Keratinocyte (primary cell): ENCODE results near the gene RBM39. TPM values are rescaled to one million over a fixed set of nuclear protein-coding genes. Genes with fewer than 3 reads are reported as not detected.
A peak's percentile ranks its signal among the peaks of the same experiment; 100 is the strongest.

ENCODE experiments used
- DNase-seq: peaks from one replicate; pipeline ENCODE4 v3.0.0-alpha.2; 2011; ENCODE audit warnings: low read depth, missing footprints, low spot score
- FAIRE-seq: peaks from 2 replicates; lab custom pipeline; 2011; peaks lifted over from hg19 to GRCh38; lab: Jason Lieb, UNC
- H2AFZ ChIP-seq: 2 replicates; pipeline ENCODE4 v1.6.0; 2012; ENCODE audit warnings: low read length, control low read depth, inconsistent platforms; ENCODE audit not compliant: control insufficient read depth
- H3K27ac ChIP-seq: 2 replicates; pipeline ENCODE4 v1.5.1; 2011; ENCODE audit warnings: low read length; ENCODE audit not compliant: control insufficient read depth, insufficient read depth
- H3K27me3 ChIP-seq: 3 replicates; pipeline ENCODE4 v1.6.0; 2011; ENCODE audit warnings: low read length; ENCODE audit not compliant: control insufficient read depth, insufficient read depth; ENCODE audit errors: extremely low read depth
- H3K36me3 ChIP-seq, 2 experiments: 2 replicates in 1 of 2; 3 replicates in 1 of 2; pipeline ENCODE4 v1.5.1; 2011; ENCODE audit warnings: low read length in 2 of 2, mild to moderate bottlenecking in 1 of 2; ENCODE audit not compliant: control insufficient read depth in 2 of 2, insufficient read depth in 2 of 2; ENCODE audit errors: extremely low read depth in 1 of 2
- H3K4me1 ChIP-seq: 3 replicates; pipeline ENCODE4 v1.5.1; 2011; ENCODE audit warnings: low read length; ENCODE audit not compliant: control insufficient read depth, insufficient read depth; ENCODE audit errors: extremely low read depth
- H3K4me2 ChIP-seq: 3 replicates; pipeline ENCODE4 v1.6.0; 2011; ENCODE audit warnings: low read depth, low read length; ENCODE audit not compliant: control insufficient read depth, insufficient read depth; ENCODE audit errors: extremely low read depth
- H3K4me3 ChIP-seq, 3 experiments: fragments of 200-600 bp in 1 of 3; sonication (generic) in 1 of 3; 2 replicates in 2 of 3; 3 replicates in 1 of 3; pipeline ENCODE4 v1.5.1; 2011 to 2016; ENCODE audit warnings: low read length in 3 of 3, mild to moderate bottlenecking in 3 of 3, control low read depth in 2 of 3, inconsistent platforms in 1 of 3, low read depth in 1 of 3, mixed read lengths in 1 of 3, mixed run types in 1 of 3, moderate library complexity in 1 of 3; ENCODE audit not compliant: control insufficient read depth in 2 of 3, insufficient read depth in 2 of 3; ENCODE audit errors: extremely low read depth in 1 of 3
- H3K79me2 ChIP-seq: 2 replicates; pipeline ENCODE4 v1.6.0; 2012; ENCODE audit warnings: low read length; ENCODE audit not compliant: control insufficient read depth, insufficient read depth
- H3K9ac ChIP-seq: 3 replicates; pipeline ENCODE4 v1.6.0; 2011; ENCODE audit warnings: low read length; ENCODE audit not compliant: control insufficient read depth, insufficient read depth; ENCODE audit errors: extremely low read depth
- H3K9me1 ChIP-seq: 3 replicates; pipeline ENCODE4 v1.6.0; 2011; ENCODE audit warnings: low read length; ENCODE audit not compliant: control insufficient read depth, insufficient read depth; ENCODE audit errors: extremely low read depth
- H3K9me3 ChIP-seq: 2 replicates; pipeline ENCODE4 v1.5.1; 2012; ENCODE audit warnings: low read depth, low read length; ENCODE audit not compliant: control insufficient read depth
- H4K20me1 ChIP-seq: 3 replicates; pipeline ENCODE4 v1.6.0; 2011; ENCODE audit warnings: low read length; ENCODE audit not compliant: control insufficient read depth, insufficient read depth; ENCODE audit errors: extremely low read depth
- EZH2 ChIP-seq: IDR thresholded peaks from one replicate; pipeline ENCODE4 v1.6.1; 2012; ENCODE audit warnings: inconsistent platforms, mild to moderate bottlenecking, low read length, moderate library complexity
- dilution Hi-C: fragments of 300-500 bp; cut with MboI; formaldehyde crosslinking; loops from one replicate; pipeline ENCODE4 v1.7.0; 2020; ENCODE audit warnings: low sequenced_read_pairs; ENCODE audit not compliant: extremely low pct_ligation_motif_present
- polyA plus RNA-seq, 5 experiments: library from polyadenylated mRNA; depleted of rRNA in 3 of 5; stranded (reverse) in 3 of 5; stranded (forward) in 1 of 5; unstranded in 1 of 5; fragments of >200 nt; gene quantifications; 1 replicate in 1 of 5; 2 replicates in 3 of 5; 3 replicates in 1 of 5; pipeline versions ENCODE4 v1.2.1 to v1.2.3, GENCODE V29; 2011 to 2012; ENCODE audit warnings: missing spikeins in 2 of 5, low read depth in 1 of 5, low replicate concordance in 1 of 5
- TF ChIP-seq, protein P1 (sequence below), 3 experiments: IDR thresholded peaks in 1 of 3; conservative IDR thresholded peaks in 1 of 3; optimal IDR thresholded peaks in 1 of 3; 2 replicates in 2 of 3; 3 replicates in 1 of 3; pipeline versions ENCODE3 to v1.5.1; 2011; ENCODE audit warnings: low read length in 3 of 3, mild to moderate bottlenecking in 3 of 3, moderate library complexity in 2 of 3, control low read depth in 1 of 3, inconsistent platforms in 1 of 3; ENCODE audit not compliant: insufficient read depth in 2 of 3; ENCODE audit errors: extremely low read depth in 1 of 3

Gene RBM39
- polyA plus RNA-seq, 1 donor (not counting 4 experiments of a cell fraction or from before 2014, with no cell fraction given), result 146 TPM

DNA sequence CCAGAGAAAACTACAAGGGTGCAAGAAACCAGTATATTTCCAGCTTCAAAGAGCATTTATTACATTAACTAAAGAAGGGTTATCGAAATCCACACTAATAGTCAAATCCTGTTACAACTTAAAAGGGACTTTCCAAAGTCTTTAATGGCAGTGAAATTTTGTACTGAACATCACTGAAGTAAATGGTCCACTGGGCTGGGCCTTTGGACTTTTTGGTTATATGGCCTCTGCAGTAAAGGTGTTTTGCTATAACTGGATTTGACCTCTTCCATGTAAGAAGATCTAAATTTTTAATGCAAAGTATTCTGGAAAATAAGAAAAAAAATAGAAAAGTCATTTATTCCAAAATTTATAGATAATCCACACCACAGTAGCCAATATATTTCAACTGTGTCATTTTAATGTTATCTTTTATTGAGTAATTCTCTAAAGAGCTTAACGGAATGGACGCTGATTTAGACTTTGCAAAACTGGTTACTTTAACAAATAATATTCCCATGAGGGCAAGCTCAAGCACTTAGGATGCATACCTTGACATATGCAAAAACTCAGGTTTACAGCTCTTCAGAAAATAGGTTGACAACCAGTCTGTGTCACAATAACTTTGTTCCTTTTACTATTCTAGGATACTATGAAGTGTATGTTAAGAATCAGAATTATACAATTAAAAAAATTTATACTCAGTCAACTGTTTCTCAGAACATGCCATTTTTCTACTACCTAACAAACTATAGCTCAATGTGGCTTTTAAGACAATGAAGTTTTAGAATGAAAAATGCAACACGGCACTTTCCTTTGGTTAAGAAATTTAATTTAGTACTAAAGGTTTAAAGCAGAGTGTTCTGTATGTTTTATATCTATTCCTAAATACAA is 7.0 kb downstream of the RBM39 start:
- Histone ChIP-seq H3K36me3 (peaks cover 25 to 52% of the 10 kb centered on the region in 2 experiments), H3K27ac (no peak overlapping the region), H3K4me1 (peaks cover 27% of the 10 kb centered on the region), H3K9ac (no peak overlapping the region), H3K27me3 (no peaks in the 10 kb centered on the region), H3K4me3 (no peak overlapping the region), H4K20me1 (peaks cover 71% of the 10 kb centered on the region), H2AFZ (no peak overlapping the region), H3K9me3 (no peaks in the 10 kb centered on the region), H3K79me2 (peaks cover 100% of the 10 kb centered on the region), H3K4me2 (peak overlapping the region; percentile 34), H3K9me1 (peaks cover 8% of the 10 kb centered on the region)
- no peak for FAIRE-seq
- TF ChIP-seq, protein P1, sequence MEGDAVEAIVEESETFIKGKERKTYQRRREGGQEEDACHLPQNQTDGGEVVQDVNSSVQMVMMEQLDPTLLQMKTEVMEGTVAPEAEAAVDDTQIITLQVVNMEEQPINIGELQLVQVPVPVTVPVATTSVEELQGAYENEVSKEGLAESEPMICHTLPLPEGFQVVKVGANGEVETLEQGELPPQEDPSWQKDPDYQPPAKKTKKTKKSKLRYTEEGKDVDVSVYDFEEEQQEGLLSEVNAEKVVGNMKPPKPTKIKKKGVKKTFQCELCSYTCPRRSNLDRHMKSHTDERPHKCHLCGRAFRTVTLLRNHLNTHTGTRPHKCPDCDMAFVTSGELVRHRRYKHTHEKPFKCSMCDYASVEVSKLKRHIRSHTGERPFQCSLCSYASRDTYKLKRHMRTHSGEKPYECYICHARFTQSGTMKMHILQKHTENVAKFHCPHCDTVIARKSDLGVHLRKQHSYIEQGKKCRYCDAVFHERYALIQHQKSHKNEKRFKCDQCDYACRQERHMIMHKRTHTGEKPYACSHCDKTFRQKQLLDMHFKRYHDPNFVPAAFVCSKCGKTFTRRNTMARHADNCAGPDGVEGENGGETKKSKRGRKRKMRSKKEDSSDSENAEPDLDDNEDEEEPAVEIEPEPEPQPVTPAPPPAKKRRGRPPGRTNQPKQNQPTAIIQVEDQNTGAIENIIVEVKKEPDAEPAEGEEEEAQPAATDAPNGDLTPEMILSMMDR (optimal IDR thresholded peaks at IDR 0.05 in 1 of 3, IDR thresholded peaks at IDR 0.05 in 1 of 3, conservative IDR thresholded peaks at IDR 0.05 in 1 of 3; ENCODE audit: extremely low read depth in 1 of 3, insufficient read depth in 2 of 3, low read length in 3 of 3), result no peak
- no peak for TF ChIP-seq EZH2
- dilution Hi-C loops, result no loop called here
- no peak for DNase-seq

DNA sequence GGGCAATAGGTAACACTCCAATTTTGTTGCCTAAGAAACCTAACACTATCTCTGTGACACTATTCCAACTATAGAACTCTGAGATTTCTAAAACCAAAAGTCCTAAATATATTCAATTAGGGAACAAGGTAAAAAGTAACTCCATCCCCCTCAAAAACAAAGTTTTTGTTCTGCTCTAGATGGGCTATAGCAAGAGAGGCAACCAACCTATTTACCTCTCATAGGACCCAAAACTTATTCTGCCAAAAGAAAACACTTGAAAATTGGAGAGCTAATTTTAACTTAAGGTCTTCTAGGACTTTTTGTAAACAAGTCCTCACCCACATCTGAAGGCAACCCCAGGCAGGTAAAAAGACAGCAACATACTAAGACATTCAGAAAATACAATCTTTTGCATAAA is 7.7 kb downstream of the RBM39 start:
- FAIRE-seq, result no peak
- no peaks in the 10 kb centered on the region for H3K27me3 ChIP-seq
- H3K9ac ChIP-seq, result no peak overlapping the region
- H3K79me2 ChIP-seq, result peaks cover 100% of the 10 kb centered on the region
- peaks cover 20% of the 10 kb centered on the region for H3K4me1 ChIP-seq
- H3K4me3 ChIP-seq, result no peak overlapping the region
- no peak overlapping the region for H3K4me2 ChIP-seq
- TF ChIP-seq EZH2, result no peak
- TF ChIP-seq, protein P1 (optimal IDR thresholded peaks at IDR 0.05 in 1 of 3, IDR thresholded peaks at IDR 0.05 in 1 of 3, conservative IDR thresholded peaks at IDR 0.05 in 1 of 3; ENCODE audit: extremely low read depth in 1 of 3, insufficient read depth in 2 of 3, low read length in 3 of 3), result no peak
- peaks cover 27 to 51% of the 10 kb centered on the region in 2 experiments for H3K36me3 ChIP-seq
- dilution Hi-C loops, result no loop called here
- H2AFZ ChIP-seq, result no peak overlapping the region
- no peak overlapping the region for H3K27ac ChIP-seq
- no peaks in the 10 kb centered on the region for H3K9me3 ChIP-seq
- H3K9me1 ChIP-seq, result peaks cover 7% of the 10 kb centered on the region
- peaks cover 72% of the 10 kb centered on the region for H4K20me1 ChIP-seq
- no peak for DNase-seq
